Effector CD4-positive, alpha-beta T cell (primary cell): Measurements from ENCODE around the gene DNAJC1.

Experiments
- DNase-seq: peaks from one replicate; pipeline ENCODE4 v3.0.0-alpha.2; 2020

DNAJC1 gene

DNA sequence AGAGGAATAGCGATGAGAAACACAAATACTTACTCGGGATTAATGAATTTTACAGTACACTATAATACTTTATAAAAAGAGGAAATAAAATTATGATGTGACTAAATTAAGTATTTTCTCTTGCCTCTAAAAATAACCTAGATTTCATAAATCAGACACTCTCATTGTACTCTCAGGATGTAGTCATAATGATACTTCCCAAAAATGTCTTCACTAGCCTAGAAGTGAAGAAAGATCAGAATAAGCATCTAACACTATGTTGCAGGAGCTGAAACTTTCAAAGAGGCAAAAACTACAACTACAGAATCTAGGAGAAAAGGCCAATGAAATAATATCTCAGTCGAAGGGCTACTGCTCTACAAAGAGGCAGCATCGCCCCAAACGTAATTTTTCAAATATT lies 49.4 kb downstream of the DNAJC1 start:
- no peak for DNase-seq

DNA sequence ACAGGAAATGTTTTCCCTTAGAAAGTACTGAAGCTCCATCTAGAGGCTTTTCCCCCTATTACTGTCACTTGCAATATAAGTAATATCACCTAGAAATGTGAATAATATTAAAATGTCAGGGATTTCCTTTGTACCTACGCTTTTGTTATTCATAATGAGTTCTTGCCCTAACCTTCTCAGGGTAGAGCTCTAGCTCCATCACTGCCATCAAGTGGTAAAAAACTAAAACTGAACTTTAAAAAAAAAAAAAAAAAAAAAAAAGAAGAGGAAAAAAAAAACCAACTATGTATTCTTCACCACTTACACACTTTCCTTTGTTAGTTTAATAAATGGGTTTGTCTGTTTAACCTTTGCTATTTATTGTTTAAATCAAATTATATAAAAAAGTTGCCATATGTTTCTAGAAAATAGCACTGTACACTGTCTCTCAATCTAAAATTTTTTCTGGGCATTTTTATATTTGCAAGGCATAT lies 49.9 kb downstream of the DNAJC1 start:
- no peak for DNase-seq

DNA sequence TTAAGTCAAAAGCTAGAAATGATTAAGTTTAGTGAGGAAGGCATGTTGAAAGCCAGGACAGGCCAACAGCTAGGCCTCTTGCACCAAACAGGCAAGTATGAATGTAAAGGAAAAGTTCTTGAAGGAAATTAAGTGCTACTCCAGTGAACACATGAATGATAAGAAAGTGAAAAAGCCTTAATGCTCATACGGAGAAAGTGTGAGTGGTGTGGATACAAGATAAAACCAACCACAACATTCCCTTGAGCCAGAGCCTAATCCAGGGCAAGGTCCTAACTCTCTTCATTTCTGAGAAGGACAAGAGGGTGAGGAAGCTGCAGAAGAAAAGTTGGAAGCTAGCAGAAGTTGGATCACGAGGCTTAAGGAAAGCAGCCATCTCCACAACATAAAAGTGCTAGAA lies 53.0 kb downstream of the DNAJC1 start:
- no peak for DNase-seq

DNA sequence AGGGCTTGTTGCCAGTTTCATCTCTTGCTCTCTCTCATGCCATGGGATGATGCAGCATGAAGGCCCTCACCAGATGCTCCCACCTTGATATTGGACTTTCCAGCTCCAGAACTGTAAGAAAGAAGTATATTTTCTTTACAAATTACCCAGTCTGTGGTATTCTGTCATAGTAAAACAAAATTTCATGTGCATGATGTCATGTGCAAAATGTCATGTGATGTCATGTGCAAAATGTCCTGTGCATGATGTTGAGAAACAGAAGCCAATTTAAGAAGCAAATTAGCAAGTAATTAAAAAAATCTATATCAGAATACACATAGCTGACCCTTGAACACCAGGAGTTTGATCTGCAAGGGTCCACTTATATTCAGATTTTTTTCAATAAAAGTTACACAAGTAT lies 56.6 kb downstream of the DNAJC1 start:
- no peak for DNase-seq

DNA sequence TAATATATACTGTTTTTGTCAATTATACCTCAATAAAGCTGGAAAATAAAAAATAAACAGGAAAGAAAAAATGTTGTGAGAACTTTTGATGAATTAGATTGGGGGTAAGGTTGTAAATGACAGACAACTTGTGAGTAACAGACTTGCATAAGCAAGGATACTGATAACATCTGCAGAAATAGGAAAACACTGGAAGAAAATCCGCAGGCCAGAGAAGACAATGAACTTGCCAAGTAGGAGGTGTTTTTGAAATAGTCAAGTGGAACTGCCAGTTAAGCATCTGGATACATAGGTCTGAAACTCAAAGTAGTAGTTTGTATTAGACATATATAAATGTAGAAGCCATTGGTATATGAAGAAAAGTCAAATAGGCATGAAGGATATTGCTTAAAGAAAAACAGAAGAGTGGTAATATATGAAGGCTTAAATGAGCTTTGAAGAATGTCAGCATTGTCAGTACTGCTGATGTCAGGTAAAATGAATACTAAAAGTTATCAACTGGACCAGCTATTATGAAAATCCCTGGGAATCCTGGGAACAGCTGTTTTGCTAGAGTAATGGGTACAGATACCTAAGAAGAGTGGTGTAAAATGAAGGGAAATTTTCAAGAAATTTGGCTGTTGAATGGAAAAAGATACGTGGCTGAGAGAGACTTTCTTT lies 58.7 kb downstream of the DNAJC1 start:
- no peak for DNase-seq

DNA sequence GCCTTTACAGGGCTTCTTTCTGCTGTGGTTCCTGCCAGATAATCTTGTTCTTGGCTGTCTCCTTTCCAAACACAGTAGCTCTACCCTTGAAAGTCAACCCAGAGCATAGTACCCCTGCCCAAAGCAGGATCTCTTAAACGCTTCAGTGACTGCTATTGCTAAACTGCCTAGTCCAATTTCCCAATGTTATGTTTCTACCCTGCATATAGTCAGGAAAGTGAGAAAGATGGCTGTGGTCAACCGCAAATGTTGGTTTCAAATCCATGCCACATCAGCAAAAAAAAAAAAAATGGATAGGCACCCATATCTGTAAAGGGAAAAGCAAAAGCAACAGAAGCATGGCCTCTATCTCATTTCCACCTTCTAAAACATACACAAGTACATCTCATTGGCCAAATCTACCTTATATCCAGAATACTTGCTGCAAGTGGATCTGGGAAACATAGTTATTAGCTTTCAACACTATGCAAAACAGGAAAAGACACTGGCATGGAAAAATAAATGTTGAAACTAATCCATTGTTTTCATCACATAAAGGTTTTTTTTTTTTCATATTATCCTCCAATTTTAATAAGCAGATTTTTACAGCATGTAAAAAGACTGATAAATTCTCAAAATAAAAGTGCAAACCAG lies 59.8 kb downstream of the DNAJC1 start:
- DNase-seq = no peak

DNA sequence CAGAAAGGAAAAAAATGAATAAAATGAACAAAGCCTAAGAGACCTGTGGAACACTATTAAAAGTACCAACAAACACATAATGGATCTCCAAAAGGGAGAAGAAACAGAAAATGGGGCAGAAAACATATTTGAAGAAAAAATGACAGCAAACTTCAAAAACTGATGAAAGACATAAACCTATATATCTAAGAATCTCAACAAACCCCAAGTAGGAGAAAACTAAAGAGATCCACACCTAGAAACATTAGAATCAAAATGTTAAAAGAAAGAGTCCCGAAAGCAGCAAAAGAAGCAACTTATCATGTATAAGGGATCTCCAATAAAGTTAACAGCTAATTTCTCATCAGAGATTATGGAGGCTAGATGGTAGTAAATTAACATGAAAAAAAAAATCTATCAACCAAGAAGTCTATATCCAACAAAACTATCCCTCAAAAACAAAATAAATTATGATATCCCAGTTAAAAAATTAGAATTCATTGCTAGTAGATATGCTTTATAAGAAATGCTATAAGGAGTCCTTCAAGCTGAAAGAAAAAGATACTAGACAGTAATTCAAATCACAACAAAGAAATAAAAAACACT lies 68.0 kb downstream of the DNAJC1 start:
- no peak for DNase-seq

DNA sequence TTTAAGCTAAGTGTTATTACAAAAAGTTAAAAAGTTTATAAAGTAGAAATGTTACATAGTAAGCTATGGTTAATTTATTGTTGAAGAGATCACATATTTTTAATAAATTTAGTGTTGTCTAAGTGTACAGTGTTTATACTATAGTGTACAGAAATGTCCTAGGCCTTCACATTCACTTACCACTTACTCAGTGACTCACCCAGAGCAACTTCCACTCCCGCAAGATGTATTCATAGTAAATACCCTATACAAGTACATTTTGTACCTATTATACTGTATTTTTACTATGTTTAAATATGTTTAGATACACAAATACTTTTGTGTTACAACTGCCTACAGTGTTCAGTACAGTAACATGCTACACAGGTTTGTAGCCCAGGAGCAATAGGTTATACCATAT lies 69.2 kb downstream of the DNAJC1 start:
- no peak for DNase-seq

DNA sequence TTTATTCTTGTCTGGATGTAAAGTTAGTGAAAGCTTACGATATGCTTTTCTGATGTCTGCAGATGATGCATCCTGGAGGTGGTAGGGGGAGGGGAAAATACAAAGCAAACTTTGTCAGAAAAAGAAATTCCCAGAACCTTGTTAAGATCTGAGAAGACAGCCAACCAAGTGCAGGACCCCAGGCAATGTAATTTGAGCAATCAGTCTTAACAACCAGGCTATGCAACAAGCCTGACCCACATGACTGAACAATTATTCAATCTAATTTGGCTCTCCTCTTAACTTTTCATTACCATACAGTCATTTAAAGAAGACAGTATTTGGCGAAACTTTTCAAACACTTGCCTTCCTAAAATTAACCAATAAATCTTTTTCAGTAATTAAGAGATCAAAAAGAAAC lies 74.5 kb downstream of the DNAJC1 start:
- DNase-seq = no peak

DNA sequence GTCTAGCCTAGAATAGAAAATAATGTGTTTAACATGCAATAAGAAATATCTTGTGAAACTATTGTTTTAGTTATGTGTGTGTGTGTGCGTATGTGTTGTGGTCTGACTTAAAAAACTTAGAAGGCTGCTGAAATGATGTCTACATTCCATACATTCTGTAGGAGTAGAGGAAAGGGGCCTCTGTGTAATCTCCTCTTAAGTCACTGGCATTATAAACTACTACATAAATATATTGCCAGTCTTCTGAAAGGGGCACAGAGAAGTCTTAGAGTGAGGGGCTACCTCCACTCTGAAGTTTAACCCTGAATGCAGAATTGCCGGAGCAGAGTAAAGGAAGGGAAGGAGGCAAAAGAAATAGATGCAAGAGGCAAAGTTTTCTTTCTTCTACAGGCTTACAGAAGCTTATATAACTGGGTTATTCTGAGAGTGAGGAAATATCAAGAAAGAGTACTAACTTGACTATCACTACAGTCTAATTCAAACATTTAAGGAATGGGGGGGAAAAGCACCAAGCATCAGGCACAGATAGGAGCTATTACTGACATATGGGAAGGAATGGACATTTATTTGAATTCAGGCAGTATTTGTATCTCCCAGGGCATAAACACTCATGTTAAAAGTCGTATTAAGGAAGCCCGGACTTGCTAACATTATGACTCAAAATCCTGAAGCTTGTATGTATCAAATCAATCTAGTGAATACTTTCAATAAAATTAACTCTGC lies 75.7 kb downstream of the DNAJC1 start:
- no peak for DNase-seq

DNA sequence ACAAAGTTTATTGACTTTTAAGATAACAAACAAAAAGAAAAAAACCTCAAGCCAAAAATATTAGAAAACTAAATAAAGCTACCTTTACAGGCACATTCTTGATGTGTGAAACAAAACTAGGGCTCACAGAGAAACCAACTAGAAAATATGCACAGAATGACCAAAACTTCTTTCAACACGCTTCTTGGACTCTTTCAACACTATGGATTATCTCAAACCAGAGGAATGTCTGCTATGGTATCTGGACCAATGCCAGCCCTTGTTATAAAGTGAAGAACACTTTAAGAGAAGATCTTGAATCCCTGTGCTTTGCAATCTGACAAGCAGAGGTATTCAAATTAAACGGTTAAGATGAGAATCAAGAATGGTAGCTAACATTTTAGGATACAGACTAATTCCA lies 76.6 kb downstream of the DNAJC1 start:
- DNase-seq = no peak

DNA sequence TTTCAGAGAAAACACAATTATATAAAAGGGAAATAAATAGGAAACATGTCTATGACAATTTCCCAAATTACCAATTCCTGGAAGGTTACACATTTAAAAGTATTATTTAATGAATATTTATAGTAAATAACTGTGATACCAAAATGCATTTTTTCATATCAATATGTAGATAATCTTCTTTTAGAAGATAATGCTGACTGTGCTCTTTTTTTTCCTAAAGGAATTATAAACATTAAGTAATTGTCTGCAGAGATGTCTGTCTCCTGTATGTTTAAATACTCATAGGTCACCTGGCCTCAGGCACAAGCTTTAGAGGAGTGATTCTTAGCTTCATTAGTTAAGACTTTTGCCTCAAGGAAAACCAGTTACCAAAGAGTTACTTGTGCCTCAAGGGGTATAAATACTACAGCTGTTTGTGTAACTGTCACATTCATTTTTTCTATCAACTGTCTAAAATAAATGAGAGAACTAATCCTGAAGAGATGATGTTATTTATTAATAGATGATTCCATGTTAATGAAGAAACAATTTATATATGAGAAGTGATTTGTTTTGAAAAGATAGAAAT lies 77.1 kb downstream of the DNAJC1 start:
- no peak for DNase-seq

DNA sequence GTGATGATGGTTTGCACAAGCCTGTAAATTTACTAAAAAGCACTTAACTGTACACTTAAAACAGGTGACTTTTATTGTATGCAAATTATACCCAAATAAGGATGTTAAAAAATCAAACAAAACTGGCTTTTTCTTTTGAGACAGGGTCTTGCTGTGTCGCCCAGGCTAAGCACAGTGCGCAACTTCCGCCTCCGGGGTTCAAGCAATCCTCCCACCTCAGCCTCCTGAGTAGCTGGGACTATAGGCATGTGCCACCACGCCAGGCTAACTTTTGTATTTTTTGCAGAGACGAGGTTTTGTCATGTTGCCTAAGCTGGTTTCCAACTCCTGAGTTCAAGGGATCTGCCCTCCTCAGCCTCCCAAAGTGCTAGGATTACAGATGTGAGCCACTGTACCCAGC lies 77.7 kb downstream of the DNAJC1 start:
- no peak for DNase-seq

DNA sequence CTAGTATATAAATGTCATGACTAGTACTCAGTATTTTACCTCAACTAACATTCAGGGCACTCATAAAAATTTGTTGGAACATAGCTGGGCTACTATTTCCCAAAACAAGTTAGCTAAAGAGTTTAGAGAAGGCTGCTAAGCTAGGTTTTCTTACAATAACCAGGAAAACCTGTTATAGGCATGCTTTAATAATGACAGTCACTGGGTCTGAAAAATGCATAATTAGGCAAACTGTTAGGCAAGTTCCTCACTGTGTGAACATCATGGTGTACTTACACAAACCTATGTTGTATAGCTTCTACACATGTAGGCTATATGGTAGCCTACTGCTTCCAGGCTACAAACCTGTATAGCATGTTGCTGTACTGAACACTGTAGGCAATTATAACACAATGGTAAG lies 79.0 kb downstream of the DNAJC1 start:
- DNase-seq = no peak

DNA sequence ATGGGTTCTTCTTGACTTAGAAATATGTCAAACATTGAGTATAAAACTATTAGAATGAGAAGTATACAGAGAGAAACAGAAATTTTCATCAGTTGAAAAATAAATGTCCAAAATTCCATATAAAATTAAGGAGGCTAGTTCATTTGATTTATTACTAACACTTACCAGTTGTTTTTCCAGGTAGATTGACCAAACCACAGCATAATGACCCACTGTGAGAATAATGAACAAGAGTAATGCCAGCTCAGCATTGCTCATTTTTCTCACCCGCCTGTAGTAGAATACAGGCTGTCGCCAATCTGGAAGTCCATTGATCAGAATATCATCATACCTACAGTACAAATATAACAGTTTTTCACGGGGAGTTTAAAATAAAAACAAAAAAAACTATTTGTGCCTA lies 82.9 kb downstream of the DNAJC1 start:
- no peak for DNase-seq

DNA sequence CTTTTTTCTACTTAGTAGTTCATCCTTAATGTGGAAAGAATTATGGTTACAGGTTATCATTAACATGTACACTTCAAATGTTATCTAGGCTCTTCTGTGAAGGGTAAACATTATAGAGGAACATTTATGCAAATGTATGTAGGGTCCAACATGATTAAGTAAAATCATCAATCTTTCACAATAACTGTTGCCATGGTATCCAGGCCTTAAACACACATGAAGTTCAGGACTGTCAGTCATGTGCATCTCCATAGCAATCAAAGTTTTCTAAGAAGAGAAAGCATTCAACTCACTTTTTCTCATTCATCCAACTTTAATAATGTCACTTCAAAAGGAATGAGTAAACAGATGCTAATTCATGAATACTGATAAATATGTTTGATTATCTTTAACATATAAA lies 83.6 kb downstream of the DNAJC1 start:
- DNase-seq = no peak

DNA sequence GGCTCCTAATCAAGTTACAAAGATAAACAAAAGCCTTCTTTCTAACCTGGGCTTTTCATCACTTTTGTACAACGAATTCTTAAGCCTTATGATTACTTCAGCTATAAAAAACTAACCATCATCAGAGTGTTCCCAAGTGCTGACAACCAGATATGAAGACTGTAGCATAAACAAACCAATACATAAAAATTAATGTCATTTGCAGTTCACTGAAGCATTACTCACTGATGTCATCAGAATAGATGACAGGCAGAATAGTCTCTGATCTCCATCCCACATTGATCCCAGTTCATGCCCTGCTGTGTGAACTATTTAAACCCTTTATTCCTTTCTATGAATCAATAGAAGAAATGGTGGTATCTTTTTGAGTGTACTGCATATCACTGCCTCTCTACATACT lies 84.4 kb downstream of the DNAJC1 start:
- no peak for DNase-seq

DNA sequence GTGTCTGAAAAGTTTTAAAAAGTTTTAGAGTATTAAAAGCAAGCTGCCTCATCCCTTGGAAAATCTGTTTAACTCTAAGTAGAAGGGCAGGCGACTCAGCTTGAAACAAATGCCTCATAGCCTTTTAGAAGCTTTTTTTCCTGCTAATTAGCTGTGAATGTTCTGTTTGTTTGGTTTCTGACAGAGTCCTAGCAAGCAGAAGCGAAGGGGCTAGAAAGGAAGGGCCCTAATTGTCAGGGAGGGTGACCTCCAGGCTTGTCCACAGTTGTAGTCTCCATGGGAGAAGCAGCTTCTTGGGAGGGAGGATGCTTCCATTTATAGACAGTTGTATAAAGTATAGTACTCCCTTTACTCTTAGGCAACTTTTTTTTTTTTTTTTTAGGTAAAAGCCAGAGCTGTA lies 90.9 kb downstream of the DNAJC1 start:
- DNase-seq = no peak

DNA sequence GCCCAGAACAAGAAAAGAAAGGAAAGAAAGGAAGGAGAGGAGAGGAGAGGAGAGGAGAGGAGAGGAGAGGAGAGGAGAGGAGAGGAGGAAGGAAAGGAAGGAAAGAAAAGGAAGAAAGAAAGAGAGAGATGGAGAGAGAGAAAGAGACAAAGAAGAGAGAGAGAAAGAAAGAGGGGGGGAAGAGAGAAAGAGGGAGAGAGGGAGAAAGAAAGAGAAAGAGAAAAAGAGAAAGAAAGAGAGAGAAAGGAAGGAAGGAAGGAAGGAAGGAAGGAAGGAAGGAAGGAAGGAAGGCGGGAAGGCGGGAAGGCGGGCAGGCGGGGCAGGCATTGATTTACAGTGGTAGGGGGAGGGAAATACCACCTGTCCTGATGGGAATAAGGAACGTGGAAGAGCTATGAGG lies 92.7 kb downstream of the DNAJC1 start:
- DNase-seq = no peak

DNA sequence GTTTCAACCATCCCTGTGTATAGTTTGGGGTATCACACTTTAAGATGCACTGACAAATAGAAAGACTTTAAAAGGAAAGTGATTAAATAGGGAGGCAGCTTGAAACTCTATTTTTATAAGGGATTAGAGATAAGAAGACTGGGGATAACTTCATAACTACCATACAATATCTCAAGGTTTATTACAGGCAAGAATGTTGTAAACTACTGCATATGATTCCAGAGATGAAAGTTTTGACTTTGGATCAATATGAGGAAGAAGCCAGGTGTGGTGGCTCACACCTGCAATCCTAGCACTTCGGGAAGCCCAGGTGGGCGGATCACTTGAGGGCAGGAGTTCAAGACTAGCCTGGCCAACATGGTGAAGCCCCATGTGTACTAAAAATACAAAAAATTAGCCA lies 96.1 kb downstream of the DNAJC1 start:
- no peak for DNase-seq

DNA sequence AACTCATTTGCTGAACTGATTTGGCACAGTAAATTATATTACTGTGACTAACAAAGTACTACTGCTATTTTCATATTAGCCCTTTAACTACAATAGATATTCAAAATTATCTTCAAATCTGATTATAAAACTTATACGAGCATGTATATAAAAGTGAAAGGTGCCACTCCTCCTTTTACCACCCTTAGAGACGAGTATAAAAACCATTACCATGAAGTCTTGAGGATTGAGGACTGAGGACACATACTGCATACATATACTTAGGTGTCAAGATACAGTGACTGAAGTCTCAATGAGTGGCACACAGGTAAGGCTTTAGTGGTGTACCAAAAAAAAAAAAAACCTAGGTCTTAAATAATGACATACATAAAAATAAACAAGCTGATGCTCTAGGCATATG lies 98.6 kb downstream of the DNAJC1 start:
- no peak for DNase-seq

DNA sequence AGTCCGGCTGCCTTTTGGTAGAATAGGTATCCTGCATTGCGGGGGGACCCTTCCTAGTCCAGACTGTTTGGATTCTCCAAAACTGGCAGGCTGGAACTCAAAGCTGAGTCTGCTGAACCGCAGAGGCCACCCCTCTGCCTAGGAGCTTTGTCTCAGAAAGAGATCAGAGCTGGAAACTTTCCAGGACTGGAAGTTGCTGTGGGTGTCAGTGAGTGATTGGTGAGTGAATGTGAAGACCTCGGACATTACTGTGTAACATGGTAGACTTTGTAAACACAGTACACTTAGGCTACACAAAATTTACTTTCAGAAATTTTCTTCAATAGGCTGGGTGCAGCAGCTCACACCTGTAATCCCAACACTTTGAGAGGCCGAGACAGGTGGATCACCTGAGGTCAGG lies 103.8 kb downstream of the DNAJC1 start:
- no peak for DNase-seq

DNA sequence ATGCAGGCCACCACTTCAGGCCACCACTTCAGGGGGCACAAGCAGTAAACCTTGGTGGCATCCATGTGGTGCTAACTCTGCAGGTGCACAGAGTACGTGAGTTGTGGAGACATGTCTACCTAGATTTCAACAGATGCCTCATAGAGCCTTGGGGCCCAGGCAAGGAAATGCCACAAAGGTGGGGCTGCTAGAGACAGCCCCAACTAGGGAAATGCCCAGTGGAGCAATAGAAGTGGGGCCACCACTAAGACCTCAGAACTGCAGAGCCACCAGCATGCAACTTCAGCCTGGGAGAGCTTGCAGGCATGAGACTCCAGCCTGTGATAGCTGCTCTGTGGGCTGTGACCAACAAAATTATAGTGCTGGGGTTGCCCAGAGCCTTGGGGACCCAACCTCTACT lies 107.6 kb downstream of the DNAJC1 start:
- no peak for DNase-seq
